HepG2 (cell line): ENCODE data around the gene BCAS3.

ENCODE experiments used
- CTCF ChIP-seq: sonication (generic); formaldehyde crosslinking; IDR thresholded peaks from 2 replicates; pipeline ENCODE4 v1.5.0; 2020; ENCODE audit warnings: mild to moderate bottlenecking, missing genetic modification reagents, moderate library complexity
- MZF1 ChIP-seq: sonication (generic); formaldehyde crosslinking; IDR thresholded peaks from 2 replicates; pipeline ENCODE4 v1.8.1; 2023; ENCODE audit warnings: mild to moderate bottlenecking, missing genetic modification reagents, borderline replicate concordance
- STAG1 ChIP-seq: sonication (generic); formaldehyde crosslinking; IDR thresholded peaks from 2 replicates; pipeline ENCODE4 v1.4.0; 2020; ENCODE audit warnings: missing genetic modification reagents

- no peak for TF ChIP-seq STAG1 (CRISPR knock-in tag)
- TF ChIP-seq CTCF (CRISPR knock-in tag): no peak
- TF ChIP-seq MZF1 (CRISPR knock-in tag): no peak
Measured at GRCh38 chr17:61431594-61432311, 754.1 kb downstream of the BCAS3 start.
